ENCODE measurements around the gene ALOX15B.

ALOX15B gene

GRCh38 chr17:7992924-7993323, 45.9 kb upstream of the ALOX15B start:
- Histone ChIP-seq H3F3A (ENCODE audit: insufficient read depth) (peaks cover 15% of the 10 kb centered on the region), H4K20me1 (ENCODE audit: low read depth, low read length) (no peaks in the 10 kb centered on the region), H3K9me3 (ENCODE audit: insufficient read depth, low read length) (no peaks in the 10 kb centered on the region), H3K4me3 (ENCODE audit: insufficient read depth, low read length, poor library complexity, severe bottlenecking) (no peak overlapping the region), H3K27me3 (ENCODE audit: low read length) (no peaks in the 10 kb centered on the region), H3K36me3 (ENCODE audit: low read length) (no peaks in the 10 kb centered on the region), H3K9me2 (replicated peaks; ENCODE audit: insufficient read depth, low read length) (no peaks in the 10 kb centered on the region), H3K27ac (ENCODE audit: low read depth, low read length) (no peak overlapping the region), H2AFZ (ENCODE audit: low read depth, low read length, severe bottlenecking) (no peak overlapping the region), H3K9ac (ENCODE audit: low read length) (no peak overlapping the region), H3K79me2 (ENCODE audit: insufficient read depth, low read length) (no peaks in the 10 kb centered on the region), H3K4me2 (ENCODE audit: low read depth, low read length, poor library complexity, severe bottlenecking) (no peak overlapping the region)
- TF ChIP-seq EZH2phosphoT487 (conservative IDR thresholded peaks at IDR 0.05; ENCODE audit: low read length) (no peak), CTCF (IDR thresholded peaks at IDR 0.05; ENCODE audit: insufficient read depth, low read length, poor library complexity, severe bottlenecking) (no peak)

GRCh38 chr17:7993972-7994589, 44.8 kb upstream of the ALOX15B start:
- H3K9me2 ChIP-seq (replicated peaks; ENCODE audit: insufficient read depth, low read length): no peaks in the 10 kb centered on the region
- no peak overlapping the region for H2AFZ ChIP-seq (ENCODE audit: low read depth, low read length, severe bottlenecking)
- TF ChIP-seq EZH2phosphoT487 (conservative IDR thresholded peaks at IDR 0.05; ENCODE audit: low read length) (no peak), CTCF (IDR thresholded peaks at IDR 0.05; ENCODE audit: insufficient read depth, low read length, poor library complexity, severe bottlenecking) (no peak)
- H3K4me2 ChIP-seq (ENCODE audit: low read depth, low read length, poor library complexity, severe bottlenecking): no peak overlapping the region
- H3K27me3 ChIP-seq (ENCODE audit: low read length): no peaks in the 10 kb centered on the region
- no peak overlapping the region for H3K27ac ChIP-seq (ENCODE audit: low read depth, low read length)
- H3K79me2 ChIP-seq (ENCODE audit: insufficient read depth, low read length): no peaks in the 10 kb centered on the region
- no peak overlapping the region for H3K4me3 ChIP-seq (ENCODE audit: insufficient read depth, low read length, poor library complexity, severe bottlenecking)
- peaks cover 11% of the 10 kb centered on the region for H3F3A ChIP-seq (ENCODE audit: insufficient read depth)
- H3K9me3 ChIP-seq (ENCODE audit: insufficient read depth, low read length): no peaks in the 10 kb centered on the region
- H4K20me1 ChIP-seq (ENCODE audit: low read depth, low read length): no peaks in the 10 kb centered on the region
- H3K36me3 ChIP-seq (ENCODE audit: low read length): no peaks in the 10 kb centered on the region
- no peak overlapping the region for H3K9ac ChIP-seq (ENCODE audit: low read length)

GRCh38 chr17:7995724-7996123, 43.1 kb upstream of the ALOX15B start:
- Histone ChIP-seq H3K9ac (ENCODE audit: low read length) (no peak overlapping the region), H3K79me2 (ENCODE audit: insufficient read depth, low read length) (no peaks in the 10 kb centered on the region), H3K9me3 (ENCODE audit: insufficient read depth, low read length) (no peaks in the 10 kb centered on the region), H3K9me2 (replicated peaks; ENCODE audit: insufficient read depth, low read length) (no peaks in the 10 kb centered on the region), H3K36me3 (ENCODE audit: low read length) (no peaks in the 10 kb centered on the region), H2AFZ (ENCODE audit: low read depth, low read length, severe bottlenecking) (no peak overlapping the region), H3K27me3 (ENCODE audit: low read length) (no peaks in the 10 kb centered on the region), H3K27ac (ENCODE audit: low read depth, low read length) (no peak overlapping the region), H3K4me3 (ENCODE audit: insufficient read depth, low read length, poor library complexity, severe bottlenecking) (no peak overlapping the region), H3K4me2 (ENCODE audit: low read depth, low read length, poor library complexity, severe bottlenecking) (no peak overlapping the region), H4K20me1 (ENCODE audit: low read depth, low read length) (no peaks in the 10 kb centered on the region), H3F3A (ENCODE audit: insufficient read depth) (peaks cover 2% of the 10 kb centered on the region; the same call in 1 of the 2 replicates)
- TF ChIP-seq CTCF (IDR thresholded peaks at IDR 0.05; ENCODE audit: insufficient read depth, low read length, poor library complexity, severe bottlenecking) (no peak), EZH2phosphoT487 (conservative IDR thresholded peaks at IDR 0.05; ENCODE audit: low read length) (no peak)
